Vagina (tissue), 2 donors: ENCODE results near the gene TNFRSF13B. TPM values are rescaled to one million over a fixed set of nuclear protein-coding genes. Genes with fewer than 3 reads are reported as not detected.
"Not testable (repeated sequence)": the region's sequence is repeated elsewhere in the genome, so short reads cannot be mapped to it uniquely, and the experiment has no call there.

Experiments
- DNase-seq, 2 donors: peaks; one replicate each; pipeline ENCODE4 v3.0.0-alpha.2; 2017; ENCODE audit errors: extremely low spot score in 2 of 2
- H3K27ac ChIP-seq: fragments of 200-600 bp; sonication (generic); one replicate; pipeline ENCODE4 v1.5.1; 2019
- H3K27me3 ChIP-seq: fragments of 200-600 bp; sonication (generic); one replicate; pipeline ENCODE4 v1.5.1; 2019
- H3K36me3 ChIP-seq, 2 donors: fragments of 200-600 bp; sonication (generic); one replicate each; pipeline ENCODE4 v1.5.1; 2017 to 2019
- H3K4me1 ChIP-seq: fragments of 200-600 bp; sonication (generic); one replicate; pipeline ENCODE4 v1.5.1; 2019
- H3K4me3 ChIP-seq, 2 donors: fragments of 200-600 bp; sonication (generic); 1 replicate in 1 of 2; 2 replicates in 1 of 2; pipeline ENCODE4 v1.5.1; 2016 to 2019
- H3K9me3 ChIP-seq: fragments of 200-600 bp; sonication (generic); one replicate; pipeline ENCODE4 v1.5.1; 2019
- CTCF ChIP-seq, 3 experiments: fragments of 450-650 bp in 2 of 3; fragments of 200-600 bp in 1 of 3; sonication (generic) in 1 of 3; IDR thresholded peaks; one replicate each; pipeline ENCODE4 v1.5.1; 2017 to 2019; ENCODE audit warnings: antibody characterized with exemption in 3 of 3, mild to moderate bottlenecking in 2 of 3, moderate library complexity in 2 of 3
- POLR2A ChIP-seq, 2 donors: fragments of 450-650 bp; IDR thresholded peaks; one replicate each; pipeline ENCODE4 v1.6.1; 2017; ENCODE audit warnings: antibody characterized with exemption in 2 of 2, mild to moderate bottlenecking in 2 of 2, moderate library complexity in 2 of 2
- POLR2AphosphoS5 ChIP-seq, 2 donors: sonication (generic); formaldehyde crosslinking; IDR thresholded peaks; one replicate each; pipeline ENCODE4 v1.9.0; 2017; ENCODE audit warnings: antibody characterized with exemption in 2 of 2, mild to moderate bottlenecking in 2 of 2, low read depth in 1 of 2; ENCODE audit not compliant: insufficient read depth in 1 of 2
- intact Hi-C: fragments of 100-400 bp; cut with DNase I; formaldehyde crosslinking; loops from one replicate; pipeline ENCODE4 v1.15.1; 2023
- total RNA-seq: library from RNA; depleted of rRNA; stranded (reverse); fragments of >200 nt; gene quantifications from one replicate; pipeline ENCODE4 v1.2.3, GENCODE V29; 2016

Gene TNFRSF13B
- total RNA-seq, 1 donor from 2014 or later, result not detected

GRCh38 chr17:17015230-17015629 is 43.3 kb upstream of the TNFRSF13B start:
- TF ChIP-seq POLR2A (IDR thresholded peaks at IDR 0.05) (no peak), POLR2AphosphoS5 (IDR thresholded peaks at IDR 0.05; ENCODE audit: insufficient read depth in 1 of 2, low read depth in 1 of 2) (no peak), CTCF (IDR thresholded peaks at IDR 0.05) (no peak)
- H3K27ac ChIP-seq, result no peak overlapping the region
- intact Hi-C loops, result no loop called here

DNA sequence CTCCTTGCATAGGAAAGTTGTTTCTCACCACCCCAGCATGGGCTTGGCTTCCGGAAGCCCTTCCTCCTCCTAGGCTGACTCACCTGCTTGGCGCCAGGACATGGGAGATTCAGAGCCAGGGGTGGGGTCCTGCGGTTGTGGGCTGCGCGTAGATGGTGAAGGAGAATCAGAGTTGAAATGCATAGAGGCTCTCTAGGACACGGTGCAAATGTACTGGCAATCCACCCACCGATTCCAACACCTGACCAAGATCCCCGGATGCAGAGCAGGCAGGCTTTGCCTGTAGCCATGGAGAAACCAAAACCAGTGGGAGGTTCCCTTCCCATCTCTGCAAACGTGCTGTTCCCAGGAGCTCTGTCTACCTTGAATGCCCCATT is 42.8 kb upstream of the TNFRSF13B start:
- intact Hi-C loops, H3K9me3 ChIP-seq, H3K27ac ChIP-seq, H3K4me3 ChIP-seq, H3K4me1 ChIP-seq, H3K36me3 ChIP-seq, H3K27me3 ChIP-seq, DNase-seq: not testable (repeated sequence)

More at GRCh38 chr17:17015230-17015629, 43.3 kb upstream of the TNFRSF13B start:
- no peaks in the 10 kb centered on the region for H3K27me3 ChIP-seq
- no peaks in the 10 kb centered on the region for H3K9me3 ChIP-seq
- H3K4me1 ChIP-seq, result peaks cover 5% of the 10 kb centered on the region
- H3K36me3 ChIP-seq, result no peaks in the 10 kb centered on the region
- no peak for DNase-seq
- no peak overlapping the region for H3K4me3 ChIP-seq

DNA sequence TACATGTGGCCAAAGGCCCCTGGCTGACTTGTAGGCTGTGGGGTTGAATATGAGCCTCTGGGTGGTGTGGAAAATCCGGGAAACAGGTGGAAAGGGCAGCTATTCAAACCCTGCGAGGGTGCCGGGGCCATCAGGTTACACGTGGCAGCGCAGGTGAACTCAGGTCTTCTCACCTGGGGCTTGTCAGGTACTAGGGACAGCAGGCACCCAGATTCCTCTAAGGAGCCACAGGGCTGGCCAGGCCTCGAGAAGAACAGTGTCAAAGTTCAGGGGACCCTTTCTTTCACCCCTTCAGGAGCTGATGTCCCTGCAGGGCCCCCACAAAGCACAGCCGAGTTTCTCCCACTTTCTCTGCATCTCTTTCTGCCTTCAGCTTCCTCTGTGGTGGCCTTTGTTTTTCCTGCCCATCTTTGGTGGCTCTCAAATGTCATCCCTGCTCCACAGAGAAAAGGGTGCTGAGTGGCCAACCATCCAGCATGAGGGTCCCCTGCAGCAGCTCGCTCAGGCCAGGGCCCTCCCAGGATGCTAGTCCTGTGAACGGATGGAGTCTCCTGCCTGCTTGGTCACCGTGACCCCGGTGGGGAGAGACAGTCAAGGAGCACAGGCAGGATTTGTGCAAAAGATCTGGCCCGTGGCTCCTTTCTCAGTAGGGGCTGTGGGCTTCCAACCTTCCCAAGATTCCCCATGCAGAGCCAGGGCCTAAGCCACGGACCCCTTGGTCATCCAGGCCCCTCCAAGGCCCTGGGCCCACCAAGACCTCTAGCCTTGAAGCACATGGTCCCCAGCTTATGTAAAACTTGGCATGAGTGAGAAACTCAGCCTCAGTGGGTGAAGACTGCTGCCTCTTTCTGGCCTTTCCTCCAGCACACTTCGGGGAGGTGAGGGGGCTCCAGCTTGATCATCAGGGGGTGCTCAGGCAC is 42.2 kb upstream of the TNFRSF13B start:
- H3K27ac ChIP-seq, H3K27me3 ChIP-seq, H3K36me3 ChIP-seq, H3K9me3 ChIP-seq, H3K4me3 ChIP-seq, DNase-seq, intact Hi-C loops: not testable (repeated sequence)
- H3K4me1 ChIP-seq, result peaks cover 15% of the 10 kb centered on the region

- H3K9me3 ChIP-seq, H3K27ac ChIP-seq, H3K4me3 ChIP-seq, H3K27me3 ChIP-seq, H3K36me3 ChIP-seq, intact Hi-C loops, DNase-seq: not testable (repeated sequence)
- peaks cover 18% of the 10 kb centered on the region for H3K4me1 ChIP-seq
Measured at GRCh38 chr17:17011043-17011907, 39.4 kb upstream of the TNFRSF13B start.

- H3K4me1 ChIP-seq, result peaks cover 18% of the 10 kb centered on the region
- H3K9me3 ChIP-seq, H3K27ac ChIP-seq, H3K4me3 ChIP-seq, H3K36me3 ChIP-seq, intact Hi-C loops, DNase-seq, H3K27me3 ChIP-seq: not testable (repeated sequence)
Measured at GRCh38 chr17:17010545-17011034, 38.7 kb upstream of the TNFRSF13B start.

DNA sequence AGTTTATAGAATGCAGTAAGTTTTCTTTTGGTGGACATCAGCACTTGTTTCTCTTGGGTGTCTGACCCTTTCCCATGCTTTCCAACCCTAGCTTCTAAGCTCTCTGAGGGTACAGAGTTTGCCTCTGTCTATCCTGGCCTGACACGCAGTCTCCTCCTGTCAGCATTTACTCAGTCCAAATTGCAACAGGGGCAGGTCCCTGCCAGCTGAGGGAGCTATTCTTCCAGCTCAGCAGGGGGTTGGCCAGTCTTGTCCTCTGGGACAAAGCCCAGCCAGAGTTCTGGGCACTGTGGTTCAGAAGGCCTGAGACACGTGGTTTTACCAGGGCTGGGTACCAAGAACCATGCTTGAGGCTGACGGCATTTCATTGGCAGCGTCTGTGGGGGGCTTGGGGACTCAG is 38.1 kb upstream of the TNFRSF13B start:
- not testable (repeated sequence) for DNase-seq, H3K27ac ChIP-seq, H3K9me3 ChIP-seq, H3K4me3 ChIP-seq, H3K27me3 ChIP-seq, H3K36me3 ChIP-seq
- peaks cover 18% of the 10 kb centered on the region for H3K4me1 ChIP-seq
- intact Hi-C loops, result loop anchor here (10.0 kb wide), 1 partner anchor 125 kb away; no protein-coding TSS in a partner anchor

- DNase-seq, H3K4me3 ChIP-seq, H3K9me3 ChIP-seq, H3K27me3 ChIP-seq, H3K36me3 ChIP-seq, H3K27ac ChIP-seq: not testable (repeated sequence)
- intact Hi-C loops, result loop anchor here (10.0 kb wide), 1 partner anchor 126 kb away; no protein-coding TSS in a partner anchor
- H3K4me1 ChIP-seq, result peaks cover 13% of the 10 kb centered on the region
Measured at GRCh38 chr17:17008621-17009397, 36.9 kb upstream of the TNFRSF13B start.

- not testable (repeated sequence) for H3K4me3 ChIP-seq, H3K27ac ChIP-seq, H3K9me3 ChIP-seq, H3K36me3 ChIP-seq, H3K27me3 ChIP-seq, DNase-seq
- intact Hi-C loops, result loop anchor here (10.0 kb wide), 1 partner anchor 127 kb away; no protein-coding TSS in a partner anchor
- H3K4me1 ChIP-seq, result peaks cover 13% of the 10 kb centered on the region
Measured at GRCh38 chr17:17007891-17008290, 36.0 kb upstream of the TNFRSF13B start.

DNA sequence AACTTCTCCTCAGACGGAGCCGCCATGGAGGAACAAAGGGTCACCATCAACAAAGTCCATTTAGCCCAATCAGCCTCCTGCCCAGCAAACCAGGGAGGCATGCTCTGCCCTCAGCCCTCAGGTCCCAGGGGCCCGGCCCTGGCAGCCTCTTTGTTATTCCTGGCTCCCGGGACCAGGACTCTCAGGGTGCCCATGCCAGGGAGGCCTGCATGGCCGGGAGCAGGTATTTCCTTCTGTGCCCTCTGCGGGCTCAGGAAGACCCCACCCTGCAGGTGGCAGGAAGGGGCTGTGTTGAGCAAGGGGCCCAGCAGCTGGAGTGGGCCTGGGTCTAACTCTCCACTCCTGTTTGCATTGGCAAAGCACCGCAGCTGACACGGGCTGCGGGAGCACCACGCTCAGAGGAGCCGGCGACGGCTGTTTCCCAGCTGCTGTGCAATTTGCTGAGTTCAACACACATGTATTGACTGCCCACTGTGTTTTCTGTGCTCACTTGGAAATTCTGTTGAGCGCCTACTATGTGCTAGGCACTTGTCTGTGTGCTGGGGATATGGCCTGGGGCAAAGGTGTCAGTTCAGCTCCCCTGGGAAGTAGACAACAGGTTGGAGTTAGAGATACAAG is 33.2 kb upstream of the TNFRSF13B start:
- H3K4me3 ChIP-seq, DNase-seq, H3K27ac ChIP-seq, H3K36me3 ChIP-seq, H3K27me3 ChIP-seq, H3K9me3 ChIP-seq: not testable (repeated sequence)
- intact Hi-C loops, result loop anchor here (10.0 kb wide), 1 partner anchor 130 kb away; no protein-coding TSS in a partner anchor
- peaks cover 21% of the 10 kb centered on the region for H3K4me1 ChIP-seq
